GM12878 (cell line): ENCODE measurements around the gene FGD5.

ENCODE experiments used
- BHLHE40 ChIP-seq, 2 experiments: fragments of 450-650 bp in 1 of 2; IDR thresholded peaks; 2 replicates each; pipeline ENCODE4 v1.6.1; 2011 to 2017; ENCODE audit warnings: low read depth in 2 of 2, borderline replicate concordance in 1 of 2, improper control_type of control experiment in 1 of 2, low read length in 1 of 2, mild to moderate bottlenecking in 1 of 2
- CTCF ChIP-seq, 3 experiments: IDR thresholded peaks in 2 of 3; conservative IDR thresholded peaks in 1 of 3; 2 replicates each; pipeline ENCODE4 v1.5.1; 2011; ENCODE audit warnings: low read depth in 3 of 3, low read length in 3 of 3, mild to moderate bottlenecking in 3 of 3, control low read depth in 2 of 3, moderate library complexity in 2 of 3, inconsistent platforms in 1 of 3, mixed read lengths in 1 of 3; ENCODE audit not compliant: control insufficient read depth in 2 of 3, insufficient read depth in 1 of 3; ENCODE audit errors: extremely low read depth in 1 of 3
- SMAD1 ChIP-seq: fragments of 450-650 bp; IDR thresholded peaks from 2 replicates; pipeline ENCODE4 v1.6.1; 2018; ENCODE audit warnings: mild to moderate bottlenecking, low read depth; ENCODE audit not compliant: partially characterized antibody
- SUZ12 ChIP-seq: fragments of 200-600 bp; sonication (generic); IDR thresholded peaks from one replicate; pipeline ENCODE4 v1.6.1; 2018; ENCODE audit warnings: antibody characterized with exemption, mild to moderate bottlenecking; ENCODE audit not compliant: unreplicated experiment
- ZNF274 ChIP-seq: IDR thresholded peaks from one replicate; pipeline ENCODE4 v1.8.0; 2011; ENCODE audit not compliant: insufficient read length, insufficient read depth

DNA sequence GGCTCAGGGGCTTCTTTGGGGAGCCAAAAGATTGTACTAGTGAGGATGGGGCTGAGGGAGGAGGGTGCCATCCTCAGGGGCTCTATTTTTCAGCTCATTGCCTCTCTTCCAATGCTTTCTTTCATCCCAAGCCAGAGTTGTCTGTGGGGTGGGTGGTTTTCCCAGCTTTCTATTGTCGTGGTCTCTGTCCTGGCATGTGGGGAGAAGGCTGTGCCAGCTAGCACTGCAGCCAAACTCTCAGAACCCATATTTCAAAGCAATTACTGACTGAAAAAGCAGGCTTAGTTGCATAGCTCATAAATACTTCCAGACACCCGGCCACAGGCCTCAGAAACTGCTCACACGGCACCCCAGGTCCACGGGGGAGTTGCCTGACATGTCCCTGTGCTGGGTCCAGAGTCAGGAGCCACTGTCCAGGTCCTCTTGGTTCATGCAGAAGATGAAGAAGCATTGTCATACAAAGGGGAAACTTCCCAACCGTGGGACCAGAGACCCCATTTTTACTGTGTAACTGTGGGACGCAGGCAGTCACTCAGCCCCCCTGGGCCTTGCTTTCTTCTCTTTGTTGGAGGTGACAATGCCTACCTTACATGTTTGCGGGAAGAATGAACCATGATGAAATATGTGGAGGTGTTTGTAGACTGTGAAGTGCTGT is 27.6 kb downstream of the FGD5 start:
- TF ChIP-seq SUZ12 (no peak), BHLHE40 (IDR thresholded peaks at IDR 0.05; ENCODE audit: borderline replicate concordance in 1 of 2, low read depth in 2 of 2, low read length in 1 of 2) (no peak), SMAD1 (no peak), CTCF (IDR thresholded peaks at IDR 0.05 in 2 of 3, conservative IDR thresholded peaks at IDR 0.05 in 1 of 3; ENCODE audit: control insufficient read depth in 2 of 3, extremely low read depth in 1 of 3, insufficient read depth in 1 of 3, low read depth in 3 of 3, low read length in 3 of 3) (no peak), ZNF274 (no peak)
